HepG2 (cell line): ENCODE data around the gene CEBPZOS. TPM values are rescaled to one million over a fixed set of nuclear protein-coding genes. Genes with fewer than 3 reads are reported as not detected.

ENCODE experiments used
- ARNT2 ChIP-seq: sonication (generic); formaldehyde crosslinking; IDR thresholded peaks from 2 replicates; pipeline ENCODE4 v1.8.0; 2022; ENCODE audit warnings: mild to moderate bottlenecking, low read depth, missing genetic modification reagents, moderate library complexity
- BRD4 ChIP-seq: sonication (generic); formaldehyde crosslinking; IDR thresholded peaks from 2 replicates; pipeline ENCODE4 v1.4.0; 2020; ENCODE audit warnings: missing genetic modification reagents
- DPF2 ChIP-seq: sonication (generic); formaldehyde crosslinking; IDR thresholded peaks from 2 replicates; pipeline ENCODE4 v1.4.0; 2020; ENCODE audit warnings: mild to moderate bottlenecking, low read depth, missing genetic modification reagents, borderline replicate concordance
- HHEX ChIP-seq: IDR thresholded peaks from 2 replicates; pipeline ENCODE4 v1.6.1; 2016; ENCODE audit warnings: control low read depth
- KMT2B ChIP-seq: IDR thresholded peaks from 2 replicates; pipeline ENCODE4 v1.6.1; 2016; ENCODE audit warnings: missing genetic modification reagents, missing compliant biosample characterization
- MAZ ChIP-seq, 2 experiments: sonication (generic) in 1 of 2; formaldehyde crosslinking in 1 of 2; IDR thresholded peaks; 2 replicates each; pipeline versions ENCODE4 v1.5.0 to v1.6.1; 2012 to 2020; ENCODE audit warnings: low read depth in 2 of 2, mild to moderate bottlenecking in 2 of 2, borderline replicate concordance in 1 of 2, improper control_type of control experiment in 1 of 2, low read length in 1 of 2, missing genetic modification reagents in 1 of 2, moderate library complexity in 1 of 2
- NAIF1 ChIP-seq: sonication (generic); formaldehyde crosslinking; IDR thresholded peaks from 2 replicates; pipeline ENCODE4 v1.5.0; 2020; ENCODE audit warnings: mild to moderate bottlenecking, missing genetic modification reagents, borderline replicate concordance
- NFKB2 ChIP-seq: sonication (generic); formaldehyde crosslinking; IDR thresholded peaks from 2 replicates; pipeline ENCODE4 v1.4.0; 2020; ENCODE audit warnings: missing genetic modification reagents, borderline replicate concordance
- TSC22D2 ChIP-seq: sonication (generic); formaldehyde crosslinking; IDR thresholded peaks from 2 replicates; pipeline ENCODE4 v1.5.1; 2020; ENCODE audit warnings: missing genetic modification reagents, mild to moderate bottlenecking, borderline replicate concordance
- ZNF12 ChIP-seq: sonication (generic); formaldehyde crosslinking; IDR thresholded peaks from 2 replicates; pipeline ENCODE4 v1.5.0; 2020; ENCODE audit warnings: missing genetic modification reagents
- ZNF597 ChIP-seq: sonication (generic); formaldehyde crosslinking; IDR thresholded peaks from 2 replicates; pipeline ENCODE4 v1.5.0; 2020; ENCODE audit warnings: missing genetic modification reagents
- ZNF761 ChIP-seq: sonication (generic); formaldehyde crosslinking; conservative IDR thresholded peaks from 2 replicates; pipeline ENCODE4 v1.4.0; 2020; ENCODE audit warnings: mild to moderate bottlenecking, missing genetic modification reagents
- polyA plus RNA-seq, 8 experiments: library from polyadenylated mRNA; depleted of rRNA in 3 of 8; stranded (reverse) in 7 of 8; unstranded in 1 of 8; fragments of >200 nt; fragmentation: Illumina TruSeq in 4 of 8; extraction: Trizol in 4 of 8; gene quantifications; 2 replicates each; pipeline versions ENCODE4 v1.2.1 to v1.2.3, GENCODE V29; 2011 to 2016; ENCODE audit warnings: low read depth in 4 of 8, missing spikeins in 1 of 8, mixed read lengths in 1 of 8; ENCODE audit not compliant: insufficient read depth in 1 of 8
- total RNA-seq, 5 experiments: library from RNA; depleted of rRNA; stranded (reverse); fragments of >200 nt; fragmentation: Illumina TruSeq; extraction: Trizol; gene quantifications; 2 replicates each; pipeline ENCODE4 v1.2.3, GENCODE V29; 2016; ENCODE audit warnings: low read depth in 1 of 5
- TF ChIP-seq, protein P1 (sequence below): sonication (generic); formaldehyde crosslinking; IDR thresholded peaks from 2 replicates; pipeline ENCODE4 v1.4.0; 2020; ENCODE audit warnings: mild to moderate bottlenecking, missing genetic modification reagents
- TF ChIP-seq, protein P2 (sequence below): sonication (generic); formaldehyde crosslinking; IDR thresholded peaks from 2 replicates; pipeline ENCODE4 v1.4.0; 2020; ENCODE audit warnings: low read depth, missing genetic modification reagents
- TF ChIP-seq, protein P3 (sequence below): sonication (generic); formaldehyde crosslinking; IDR thresholded peaks from 2 replicates; pipeline ENCODE4 v1.4.0; 2020; ENCODE audit warnings: missing genetic modification reagents
- TF ChIP-seq, protein P4 (sequence below): IDR thresholded peaks from 2 replicates; pipeline ENCODE4 v1.6.1; 2016; ENCODE audit warnings: missing compliant biosample characterization, missing genetic modification reagents, borderline replicate concordance

The CEBPZOS gene
- total and polyA plus RNA-seq, 2 of the 13 experiments (the other 11 are each of a cell fraction or from before 2014, with no cell fraction given), result 18.6 to 44.7 TPM

- TF ChIP-seq, protein P1, sequence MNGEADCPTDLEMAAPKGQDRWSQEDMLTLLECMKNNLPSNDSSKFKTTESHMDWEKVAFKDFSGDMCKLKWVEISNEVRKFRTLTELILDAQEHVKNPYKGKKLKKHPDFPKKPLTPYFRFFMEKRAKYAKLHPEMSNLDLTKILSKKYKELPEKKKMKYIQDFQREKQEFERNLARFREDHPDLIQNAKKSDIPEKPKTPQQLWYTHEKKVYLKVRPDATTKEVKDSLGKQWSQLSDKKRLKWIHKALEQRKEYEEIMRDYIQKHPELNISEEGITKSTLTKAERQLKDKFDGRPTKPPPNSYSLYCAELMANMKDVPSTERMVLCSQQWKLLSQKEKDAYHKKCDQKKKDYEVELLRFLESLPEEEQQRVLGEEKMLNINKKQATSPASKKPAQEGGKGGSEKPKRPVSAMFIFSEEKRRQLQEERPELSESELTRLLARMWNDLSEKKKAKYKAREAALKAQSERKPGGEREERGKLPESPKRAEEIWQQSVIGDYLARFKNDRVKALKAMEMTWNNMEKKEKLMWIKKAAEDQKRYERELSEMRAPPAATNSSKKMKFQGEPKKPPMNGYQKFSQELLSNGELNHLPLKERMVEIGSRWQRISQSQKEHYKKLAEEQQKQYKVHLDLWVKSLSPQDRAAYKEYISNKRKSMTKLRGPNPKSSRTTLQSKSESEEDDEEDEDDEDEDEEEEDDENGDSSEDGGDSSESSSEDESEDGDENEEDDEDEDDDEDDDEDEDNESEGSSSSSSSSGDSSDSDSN (CRISPR knock-in tag), result peak; percentile 85
- TF ChIP-seq ZNF12 (CRISPR knock-in tag), result 0 out of 2 replicates have a peak, but pooled peaks have one; percentile 7
- peak; percentile 83; the same call in 1 of the 2 replicates for TF ChIP-seq ARNT2 (CRISPR knock-in tag)
- TF ChIP-seq NFKB2 (CRISPR knock-in tag), result peak; percentile 51; the same call in 1 of the 2 replicates
- TF ChIP-seq, protein P2, sequence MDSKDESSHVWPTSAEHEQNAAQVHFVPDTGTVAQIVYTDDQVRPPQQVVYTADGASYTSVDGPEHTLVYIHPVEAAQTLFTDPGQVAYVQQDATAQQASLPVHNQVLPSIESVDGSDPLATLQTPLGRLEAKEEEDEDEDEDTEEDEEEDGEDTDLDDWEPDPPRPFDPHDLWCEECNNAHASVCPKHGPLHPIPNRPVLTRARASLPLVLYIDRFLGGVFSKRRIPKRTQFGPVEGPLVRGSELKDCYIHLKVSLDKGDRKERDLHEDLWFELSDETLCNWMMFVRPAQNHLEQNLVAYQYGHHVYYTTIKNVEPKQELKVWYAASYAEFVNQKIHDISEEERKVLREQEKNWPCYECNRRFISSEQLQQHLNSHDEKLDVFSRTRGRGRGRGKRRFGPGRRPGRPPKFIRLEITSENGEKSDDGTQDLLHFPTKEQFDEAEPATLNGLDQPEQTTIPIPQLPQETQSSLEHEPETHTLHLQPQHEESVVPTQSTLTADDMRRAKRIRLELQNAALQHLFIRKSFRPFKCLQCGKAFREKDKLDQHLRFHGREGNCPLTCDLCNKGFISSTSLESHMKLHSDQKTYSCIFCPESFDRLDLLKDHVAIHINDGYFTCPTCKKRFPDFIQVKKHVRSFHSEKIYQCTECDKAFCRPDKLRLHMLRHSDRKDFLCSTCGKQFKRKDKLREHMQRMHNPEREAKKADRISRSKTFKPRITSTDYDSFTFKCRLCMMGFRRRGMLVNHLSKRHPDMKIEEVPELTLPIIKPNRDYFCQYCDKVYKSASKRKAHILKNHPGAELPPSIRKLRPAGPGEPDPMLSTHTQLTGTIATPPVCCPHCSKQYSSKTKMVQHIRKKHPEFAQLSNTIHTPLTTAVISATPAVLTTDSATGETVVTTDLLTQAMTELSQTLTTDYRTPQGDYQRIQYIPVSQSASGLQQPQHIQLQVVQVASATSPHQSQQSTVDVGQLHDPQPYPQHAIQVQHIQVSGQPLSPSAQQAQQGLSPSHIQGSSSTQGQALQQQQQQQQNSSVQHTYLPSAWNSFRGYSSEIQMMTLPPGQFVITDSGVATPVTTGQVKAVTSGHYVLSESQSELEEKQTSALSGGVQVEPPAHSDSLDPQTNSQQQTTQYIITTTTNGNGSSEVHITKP (CRISPR knock-in tag), result no peak
- TF ChIP-seq, protein P3, sequence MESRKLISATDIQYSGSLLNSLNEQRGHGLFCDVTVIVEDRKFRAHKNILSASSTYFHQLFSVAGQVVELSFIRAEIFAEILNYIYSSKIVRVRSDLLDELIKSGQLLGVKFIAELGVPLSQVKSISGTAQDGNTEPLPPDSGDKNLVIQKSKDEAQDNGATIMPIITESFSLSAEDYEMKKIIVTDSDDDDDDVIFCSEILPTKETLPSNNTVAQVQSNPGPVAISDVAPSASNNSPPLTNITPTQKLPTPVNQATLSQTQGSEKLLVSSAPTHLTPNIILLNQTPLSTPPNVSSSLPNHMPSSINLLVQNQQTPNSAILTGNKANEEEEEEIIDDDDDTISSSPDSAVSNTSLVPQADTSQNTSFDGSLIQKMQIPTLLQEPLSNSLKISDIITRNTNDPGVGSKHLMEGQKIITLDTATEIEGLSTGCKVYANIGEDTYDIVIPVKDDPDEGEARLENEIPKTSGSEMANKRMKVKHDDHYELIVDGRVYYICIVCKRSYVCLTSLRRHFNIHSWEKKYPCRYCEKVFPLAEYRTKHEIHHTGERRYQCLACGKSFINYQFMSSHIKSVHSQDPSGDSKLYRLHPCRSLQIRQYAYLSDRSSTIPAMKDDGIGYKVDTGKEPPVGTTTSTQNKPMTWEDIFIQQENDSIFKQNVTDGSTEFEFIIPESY (CRISPR knock-in tag), result 0 out of 2 replicates have a peak, but pooled peaks have one; percentile 20
- no peak for TF ChIP-seq DPF2 (CRISPR knock-in tag)
- 0 out of 2 replicates have a peak, but pooled peaks have one; percentile 27 for TF ChIP-seq TSC22D2
- TF ChIP-seq, protein P4, sequence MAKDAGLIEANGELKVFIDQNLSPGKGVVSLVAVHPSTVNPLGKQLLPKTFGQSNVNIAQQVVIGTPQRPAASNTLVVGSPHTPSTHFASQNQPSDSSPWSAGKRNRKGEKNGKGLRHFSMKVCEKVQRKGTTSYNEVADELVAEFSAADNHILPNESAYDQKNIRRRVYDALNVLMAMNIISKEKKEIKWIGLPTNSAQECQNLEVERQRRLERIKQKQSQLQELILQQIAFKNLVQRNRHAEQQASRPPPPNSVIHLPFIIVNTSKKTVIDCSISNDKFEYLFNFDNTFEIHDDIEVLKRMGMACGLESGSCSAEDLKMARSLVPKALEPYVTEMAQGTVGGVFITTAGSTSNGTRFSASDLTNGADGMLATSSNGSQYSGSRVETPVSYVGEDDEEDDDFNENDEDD (CRISPR knock-in tag), result peak; percentile 91
- no peak for TF ChIP-seq ZNF597 (CRISPR knock-in tag)
- no peak for TF ChIP-seq BRD4
- TF ChIP-seq KMT2B (CRISPR knock-in tag), result peak; percentile 83
- peak; percentile 65; the same call in 1 of the 2 replicates for TF ChIP-seq ZNF761 (CRISPR knock-in tag)
- TF ChIP-seq NAIF1, result peak; percentile 44; the same call in 1 of the 2 replicates
- TF ChIP-seq HHEX (CRISPR knock-in tag), result no peak
- peak; percentile 38; the same call in 1 of the 2 replicates for TF ChIP-seq MAZ (IDR thresholded peaks at IDR 0.05; ENCODE audit: borderline replicate concordance, low read depth, low read length)
- peak; percentile 51; the same call in 1 of the 2 replicates for TF ChIP-seq MAZ (CRISPR knock-in tag; IDR thresholded peaks at IDR 0.05; ENCODE audit: low read depth)
Observed at GRCh38 chr2:37156857-37157714, 39.2 kb upstream of the CEBPZOS start, which contains the start of gene EIF2AK2 (continued).
